Vagina (tissue), 2 donors: ENCODE measurements around the gene STOML1.

Experiments used
- CTCF ChIP-seq, 3 experiments: fragments of 450-650 bp in 2 of 3; fragments of 200-600 bp in 1 of 3; sonication (generic) in 1 of 3; IDR thresholded peaks; one replicate each; pipeline ENCODE4 v1.5.1; 2017 to 2019; ENCODE audit warnings: antibody characterized with exemption in 3 of 3, mild to moderate bottlenecking in 2 of 3, moderate library complexity in 2 of 3
- POLR2A ChIP-seq, 2 donors: fragments of 450-650 bp; IDR thresholded peaks; one replicate each; pipeline ENCODE4 v1.6.1; 2017; ENCODE audit warnings: antibody characterized with exemption in 2 of 2, mild to moderate bottlenecking in 2 of 2, moderate library complexity in 2 of 2
- POLR2AphosphoS5 ChIP-seq, 2 donors: sonication (generic); formaldehyde crosslinking; IDR thresholded peaks; one replicate each; pipeline ENCODE4 v1.9.0; 2017; ENCODE audit warnings: antibody characterized with exemption in 2 of 2, mild to moderate bottlenecking in 2 of 2, low read depth in 1 of 2; ENCODE audit not compliant: insufficient read depth in 1 of 2

DNA sequence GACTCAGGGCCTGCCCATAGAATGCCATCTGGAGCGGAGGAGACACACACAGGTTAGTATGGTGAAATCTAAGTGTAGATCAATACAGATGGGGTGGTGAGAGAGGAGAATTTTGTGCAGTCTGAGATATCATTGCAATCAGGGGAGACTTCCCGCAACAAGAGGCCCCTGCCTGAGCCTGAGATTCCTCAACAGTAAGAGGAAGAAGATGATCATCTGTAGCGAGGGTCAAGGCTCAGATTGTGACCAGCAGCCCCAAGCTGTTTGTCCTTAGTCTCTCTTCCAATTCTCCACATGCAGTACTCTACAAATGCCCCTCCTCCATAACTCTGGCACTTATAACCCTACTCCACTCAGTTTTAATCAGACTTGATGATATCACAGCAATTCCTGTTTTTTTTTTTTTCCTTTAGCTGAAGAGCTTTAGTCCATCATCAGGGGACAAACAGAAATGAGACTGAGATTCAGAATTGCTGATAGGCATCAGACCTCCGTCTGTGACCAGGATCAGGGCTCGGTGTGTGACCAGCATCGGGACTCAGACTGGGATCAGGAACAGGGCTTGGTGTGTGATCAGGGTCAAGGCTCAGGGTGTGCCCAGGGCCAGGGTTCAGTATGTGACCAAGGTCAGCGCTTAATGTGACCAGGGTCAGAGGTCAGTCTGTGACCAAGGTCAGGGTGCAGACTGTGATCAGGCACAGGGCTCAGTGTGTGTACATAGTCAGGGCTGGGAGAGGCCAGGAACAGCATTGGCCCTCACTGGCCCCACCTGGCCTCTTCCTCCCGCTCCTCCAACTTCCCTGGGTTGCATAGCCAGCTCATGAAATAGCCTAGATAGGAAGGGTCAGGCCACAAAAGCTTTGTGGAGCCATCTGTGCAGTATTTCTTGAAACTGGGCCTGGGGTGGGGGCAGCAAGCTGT is 51.8 kb downstream of the STOML1 start:
- TF ChIP-seq POLR2AphosphoS5 (IDR thresholded peaks at IDR 0.05; ENCODE audit: insufficient read depth in 1 of 2, low read depth in 1 of 2) (no peak), CTCF (IDR thresholded peaks at IDR 0.05) (no peak), POLR2A (IDR thresholded peaks at IDR 0.05) (no peak)
